Adrenal gland (tissue), 12 donors: Measurements from ENCODE around the gene NCKAP5. TPM values are rescaled to one million over a fixed set of nuclear protein-coding genes. Genes with fewer than 3 reads are reported as not detected.

Experiments
- DNase-seq, 7 donors: peaks; one replicate each; pipeline ENCODE4 v3.0.0-alpha.2; 2019 to 2020
- H3K27ac ChIP-seq, 5 donors: fragments of 200-600 bp; sonication (generic) in 4 of 5; 1 replicate in 3 of 5; 2 replicates in 2 of 5; pipeline versions ENCODE4 v1.5.1 to v1.8.0; 2016 to 2020; ENCODE audit warnings: mild to moderate bottlenecking in 1 of 5
- H3K27me3 ChIP-seq: fragments of 200-600 bp; 2 replicates; pipeline ENCODE4 v1.8.0; 2021
- H3K36me3 ChIP-seq, 2 donors: fragments of 200-600 bp; replicated peaks in 1 of 2; 1 replicate in 1 of 2; 2 replicates in 1 of 2; pipeline versions ENCODE4 v1.5.1 to v1.8.0; 2018 to 2022
- H3K4me1 ChIP-seq, 2 donors: fragments of 200-600 bp; replicated peaks in 1 of 2; 1 replicate in 1 of 2; 2 replicates in 1 of 2; pipeline versions ENCODE4 v1.5.1 to v1.8.0; 2018 to 2021
- H3K4me3 ChIP-seq, 4 donors: fragments of 200-600 bp; sonication (generic) in 3 of 4; one replicate each; pipeline ENCODE4 v1.5.1; 2016 to 2018
- H3K9me3 ChIP-seq, 3 donors: fragments of 200-600 bp; sonication (generic) in 1 of 3; replicated peaks in 1 of 3; 1 replicate in 2 of 3; 2 replicates in 1 of 3; pipeline versions ENCODE4 v1.5.1 to v1.8.0; 2016 to 2021
- POLR2A ChIP-seq, 2 donors: fragments of 450-650 bp; IDR thresholded peaks; one replicate each; pipeline ENCODE4 v1.6.1; 2017; ENCODE audit warnings: antibody characterized with exemption in 2 of 2, mild to moderate bottlenecking in 2 of 2, moderate library complexity in 1 of 2
- WGBS, 4 donors: extraction: QIAGEN DNeasy Blood & Tissue Kit in 2 of 4; methylation state at CpG; one replicate each; pipeline versions ENCODE4 v1.1.5 to v1.1.7; 2013 to 2017; 5-methylcytosine and 5-hydroxymethylcytosine counted together
- intact Hi-C, 2 donors: fragments of 100-400 bp; cut with DNase I; formaldehyde crosslinking; loops; one replicate each; pipeline versions ENCODE4 v1.14.1 to v1.15.0; 2022 to 2023
- polyA plus RNA-seq, 3 donors: library from polyadenylated mRNA; stranded (reverse); fragments of 200-250 nt in 2 of 3; fragments of 350-450 nt in 1 of 3; fragmentation: Illumina TruSeq in 1 of 3; extraction: RNeasy Lipid Tissue Mini Kit (QIAGEN cat#74804) in 1 of 3; gene quantifications; one replicate each; pipeline ENCODE4 v1.2.3, GENCODE V29; 2013 to 2014
- total RNA-seq, 9 donors: library from RNA; depleted of rRNA in 4 of 9; stranded (reverse); fragments of >200 nt in 4 of 9; fragments of 120-200 nt in 1 of 9; fragmentation: NEBNext Ultra II Directional in 1 of 9; extraction: Animal tissue kit (Norgen Biotek cat#: 25700) in 1 of 9; gene quantifications; one replicate each; pipeline versions ENCODE4 v1.1.0 to v1.2.4, GENCODE V29; 2013 to 2023
- TF ChIP-seq, protein P1 (sequence below), 6 experiments: fragments of 450-650 bp in 4 of 6; fragments of 200-600 bp in 2 of 6; sonication (generic) in 1 of 6; IDR thresholded peaks; 1 replicate in 5 of 6; 2 replicates in 1 of 6; pipeline versions ENCODE4 v1.5.1 to v1.8.0; 2016 to 2021; ENCODE audit warnings: antibody characterized with exemption in 6 of 6, mild to moderate bottlenecking in 2 of 6, moderate library complexity in 1 of 6
- donor health status: healthy with polysubstance abuse.
- donor health status: Bipolar disorder and iron deficiency.
- donor health status: DM: yes; HTN: yes; CAD: no.
- donor health status: DM: no; HTN: no; CAD: no.
- donor health status: DM: no; HTN: no; CAD: no.
- donor health status: DM: yes; HTN: yes; CAD: no.

NCKAP5 gene
- total and polyA plus RNA-seq, 12 donors: 0.06 to 3.1 (median 1.1) TPM

- TF ChIP-seq POLR2A (IDR thresholded peaks at IDR 0.05): no peak
- TF ChIP-seq, protein P1, sequence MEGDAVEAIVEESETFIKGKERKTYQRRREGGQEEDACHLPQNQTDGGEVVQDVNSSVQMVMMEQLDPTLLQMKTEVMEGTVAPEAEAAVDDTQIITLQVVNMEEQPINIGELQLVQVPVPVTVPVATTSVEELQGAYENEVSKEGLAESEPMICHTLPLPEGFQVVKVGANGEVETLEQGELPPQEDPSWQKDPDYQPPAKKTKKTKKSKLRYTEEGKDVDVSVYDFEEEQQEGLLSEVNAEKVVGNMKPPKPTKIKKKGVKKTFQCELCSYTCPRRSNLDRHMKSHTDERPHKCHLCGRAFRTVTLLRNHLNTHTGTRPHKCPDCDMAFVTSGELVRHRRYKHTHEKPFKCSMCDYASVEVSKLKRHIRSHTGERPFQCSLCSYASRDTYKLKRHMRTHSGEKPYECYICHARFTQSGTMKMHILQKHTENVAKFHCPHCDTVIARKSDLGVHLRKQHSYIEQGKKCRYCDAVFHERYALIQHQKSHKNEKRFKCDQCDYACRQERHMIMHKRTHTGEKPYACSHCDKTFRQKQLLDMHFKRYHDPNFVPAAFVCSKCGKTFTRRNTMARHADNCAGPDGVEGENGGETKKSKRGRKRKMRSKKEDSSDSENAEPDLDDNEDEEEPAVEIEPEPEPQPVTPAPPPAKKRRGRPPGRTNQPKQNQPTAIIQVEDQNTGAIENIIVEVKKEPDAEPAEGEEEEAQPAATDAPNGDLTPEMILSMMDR (IDR thresholded peaks at IDR 0.05): no peak
- intact Hi-C loops: no loop called here
- 65 to 84% (median 77%) methylated on average over 4 of the region's 4 CpGs for WGBS, 4 donors
- Histone ChIP-seq H3K9me3 (no peaks in the 10 kb centered on the region), H3K27me3 (no peaks in the 10 kb centered on the region), H3K36me3 (no peaks in the 10 kb centered on the region), H3K4me3 (no peak overlapping the region), H3K27ac (no peak overlapping the region), H3K4me1 (no peaks in the 10 kb centered on the region)
- no peak for DNase-seq
Observed at GRCh38 chr2:132871831-132872230, 696.4 kb downstream of the NCKAP5 start.

DNA sequence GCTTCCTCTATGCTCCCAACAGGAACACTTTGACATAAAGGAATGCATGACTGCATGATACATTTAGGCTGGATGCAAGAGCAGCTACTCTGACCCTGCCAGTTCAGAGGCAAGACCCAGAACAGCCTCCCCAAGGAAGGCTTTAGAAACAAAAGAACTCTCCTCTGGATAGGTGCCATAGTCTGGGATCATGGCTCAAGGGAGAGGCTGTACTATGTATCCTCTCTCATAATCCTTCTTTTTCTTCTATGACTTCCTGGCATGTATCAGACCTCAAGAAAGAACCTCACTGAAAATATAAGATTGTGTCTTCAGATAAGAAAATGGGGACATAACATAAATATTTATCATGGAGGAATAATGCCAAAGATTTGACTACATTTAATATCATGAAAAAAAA is 704.3 kb downstream of the NCKAP5 start:
- Histone ChIP-seq H3K4me3 (no peak overlapping the region), H3K36me3 (no peaks in the 10 kb centered on the region), H3K4me1 (no peaks in the 10 kb centered on the region), H3K27me3 (no peaks in the 10 kb centered on the region), H3K27ac (no peak overlapping the region), H3K9me3 (no peaks in the 10 kb centered on the region)
- no peak for DNase-seq
- intact Hi-C loops: no loop called here
- no peak for TF ChIP-seq POLR2A (IDR thresholded peaks at IDR 0.05)
- TF ChIP-seq, protein P1 (IDR thresholded peaks at IDR 0.05): no peak

DNA sequence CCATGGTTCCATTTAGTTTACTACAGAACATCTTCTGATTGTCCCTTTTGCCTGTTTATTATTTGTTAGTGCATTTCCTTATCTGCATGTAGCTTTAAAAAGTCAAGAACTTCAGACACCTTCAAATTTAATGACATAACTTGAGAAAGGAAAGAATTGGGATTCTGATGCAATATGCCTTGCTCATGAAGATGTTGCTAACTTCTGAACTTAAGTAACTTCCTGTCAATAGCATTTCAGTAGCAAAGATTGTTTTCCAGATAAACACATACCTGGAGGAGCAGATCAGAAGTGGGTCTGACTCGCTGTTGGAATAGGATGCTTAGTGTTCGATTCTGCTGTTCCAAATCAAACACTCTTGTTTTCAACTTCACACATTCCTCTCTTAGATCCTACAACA is 708.0 kb downstream of the NCKAP5 start:
- Histone ChIP-seq H3K36me3 (no peaks in the 10 kb centered on the region), H3K9me3 (no peaks in the 10 kb centered on the region), H3K4me3 (no peak overlapping the region), H3K27me3 (no peaks in the 10 kb centered on the region), H3K4me1 (no peaks in the 10 kb centered on the region), H3K27ac (no peak overlapping the region)
- intact Hi-C loops: no loop called here
- WGBS, 4 donors: 76 to 83% (median 77%) methylated on average over 2 of the region's 2 CpGs
- no peak for TF ChIP-seq POLR2A (IDR thresholded peaks at IDR 0.05)
- TF ChIP-seq, protein P1 (IDR thresholded peaks at IDR 0.05): no peak
- DNase-seq: no peak

DNA sequence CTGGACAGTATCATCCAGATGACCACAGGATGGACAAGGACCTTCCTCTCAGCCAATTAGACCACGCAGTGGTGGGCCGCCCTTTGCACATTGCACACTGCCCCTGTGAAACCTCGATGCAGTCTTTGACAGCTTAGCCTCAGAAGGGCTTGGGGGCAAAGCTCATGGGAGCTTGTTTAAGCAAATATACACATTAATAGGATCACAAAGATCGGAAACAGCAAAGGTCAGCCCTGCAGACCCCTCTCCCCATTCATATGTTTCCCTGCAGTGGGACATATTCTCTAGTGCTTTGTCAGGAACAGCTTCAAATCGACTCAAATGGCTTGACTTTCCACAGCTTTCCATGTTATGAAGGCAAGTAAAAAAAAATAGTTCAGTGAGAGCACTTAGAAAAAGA is 708.7 kb downstream of the NCKAP5 start:
- WGBS, 4 donors: 48 to 59% (median 54%) methylated on average over 4 to 5 of the region's 5 CpGs
- H3K4me1 ChIP-seq: no peaks in the 10 kb centered on the region
- H3K4me3 ChIP-seq: no peak overlapping the region
- DNase-seq: no peak
- no peaks in the 10 kb centered on the region for H3K27me3 ChIP-seq
- H3K27ac ChIP-seq: no peak overlapping the region
- TF ChIP-seq, protein P1 (IDR thresholded peaks at IDR 0.05): no peak
- intact Hi-C loops: no loop called here
- no peaks in the 10 kb centered on the region for H3K9me3 ChIP-seq
- no peaks in the 10 kb centered on the region for H3K36me3 ChIP-seq
